Mononuclear cell (primary cell): ENCODE data around the gene OR1L6. TPM values are rescaled to one million over a fixed set of nuclear protein-coding genes. Genes with fewer than 3 reads are reported as not detected.

Experiments used
- H3K27me3 ChIP-seq: 2 replicates; pipeline ENCODE4 v1.6.0; 2011; ENCODE audit warnings: low read length, control low read depth; ENCODE audit not compliant: insufficient read depth
- H3K4me1 ChIP-seq: 2 replicates; pipeline ENCODE4 v1.5.1; 2011; ENCODE audit warnings: mild to moderate bottlenecking, low read length, control low read depth; ENCODE audit not compliant: insufficient read depth
- H3K4me3 ChIP-seq: 2 replicates; pipeline ENCODE4 v1.5.1; 2011; ENCODE audit warnings: mild to moderate bottlenecking, low read length, moderate library complexity
- H3K9me3 ChIP-seq: 2 replicates; pipeline ENCODE4 v1.5.1; 2011; ENCODE audit warnings: low read depth, mild to moderate bottlenecking, control low read depth, low read length
- total RNA-seq: library from RNA; depleted of rRNA; stranded (reverse); fragments of >200 nt; gene quantifications from one replicate; pipeline ENCODE4 v1.2.3, GENCODE V29; 2012

Gene OR1L6
- total RNA-seq: not detected

- Histone ChIP-seq H3K4me3 (no peak within 1 kb of the TSS), H3K27me3 (no peaks in the 10 kb centered on the region), H3K4me1 (no peaks in the 10 kb centered on the region), H3K9me3 (no peaks in the 10 kb centered on the region)
Observed at GRCh38 chr9:122742003-122742402, at the start of gene OR1L6. Gene OR1L6, plus strand, starts transcription at chr9:122742303. Its CDS starts 7,545 bp downstream, at chr9:122749848.

GRCh38 chr9:122695696-122696095 lies 46.4 kb upstream of the OR1L6 start:
- H3K4me1 ChIP-seq: no peaks in the 10 kb centered on the region
- peaks cover 5% of the 10 kb centered on the region for H3K9me3 ChIP-seq
- H3K27me3 ChIP-seq: no peaks in the 10 kb centered on the region
- H3K4me3 ChIP-seq: no peak overlapping the region

- Histone ChIP-seq H3K4me1 (no peaks in the 10 kb centered on the region), H3K4me3 (no peak overlapping the region)
Observed at GRCh38 chr9:122718038-122718437, 24.1 kb upstream of the OR1L6 start.

GRCh38 chr9:122719218-122719617 lies 22.9 kb upstream of the OR1L6 start:
- H3K4me1 ChIP-seq: no peaks in the 10 kb centered on the region
- no peak overlapping the region for H3K4me3 ChIP-seq
- H3K9me3 ChIP-seq: peaks cover under 1% of the 10 kb centered on the region
- H3K27me3 ChIP-seq: no peaks in the 10 kb centered on the region

More at GRCh38 chr9:122718038-122718437, 24.1 kb upstream of the OR1L6 start:
- Histone ChIP-seq H3K9me3 (no peaks in the 10 kb centered on the region), H3K27me3 (no peaks in the 10 kb centered on the region)

GRCh38 chr9:122723690-122724089 lies 18.4 kb upstream of the OR1L6 start, which contains the start of gene OR1L4:
Gene OR1L4, plus strand, starts transcription at chr9:122723990. Its CDS starts 0 bp downstream, at chr9:122723990.
- H3K9me3 ChIP-seq: peaks cover 33% of the 10 kb centered on the region
- no peaks in the 10 kb centered on the region for H3K27me3 ChIP-seq
- no peaks in the 10 kb centered on the region for H3K4me1 ChIP-seq
- no peak within 1 kb of the TSS for H3K4me3 ChIP-seq

- Histone ChIP-seq H3K4me1 (no peaks in the 10 kb centered on the region), H3K9me3 (peaks cover 12% of the 10 kb centered on the region), H3K27me3 (no peaks in the 10 kb centered on the region), H3K4me3 (no peak overlapping the region)
Observed at GRCh38 chr9:122754825-122755224, 12.7 kb downstream of the OR1L6 start.

- H3K9me3 ChIP-seq: no peaks in the 10 kb centered on the region
- no peak overlapping the region for H3K4me3 ChIP-seq
- H3K4me1 ChIP-seq: no peaks in the 10 kb centered on the region
- no peaks in the 10 kb centered on the region for H3K27me3 ChIP-seq
Observed at GRCh38 chr9:122767817-122768216, 25.7 kb downstream of the OR1L6 start.

- no peaks in the 10 kb centered on the region for H3K27me3 ChIP-seq
- H3K9me3 ChIP-seq: peaks cover 8% of the 10 kb centered on the region
- H3K4me3 ChIP-seq: no peak overlapping the region
- no peaks in the 10 kb centered on the region for H3K4me1 ChIP-seq
Observed at GRCh38 chr9:122777052-122777451, 34.9 kb downstream of the OR1L6 start.

GRCh38 chr9:122777935-122778627 lies 36.0 kb downstream of the OR1L6 start:
- H3K4me1 ChIP-seq: no peaks in the 10 kb centered on the region
- H3K4me3 ChIP-seq: no peak overlapping the region
- no peaks in the 10 kb centered on the region for H3K27me3 ChIP-seq
- peaks cover 7% of the 10 kb centered on the region for H3K9me3 ChIP-seq

- Histone ChIP-seq H3K4me3 (no peak overlapping the region), H3K9me3 (no peaks in the 10 kb centered on the region), H3K4me1 (no peaks in the 10 kb centered on the region), H3K27me3 (no peaks in the 10 kb centered on the region)
Observed at GRCh38 chr9:122779181-122779580, 37.1 kb downstream of the OR1L6 start.

- no peaks in the 10 kb centered on the region for H3K27me3 ChIP-seq
- no peaks in the 10 kb centered on the region for H3K9me3 ChIP-seq
- H3K4me3 ChIP-seq: no peak overlapping the region
- no peaks in the 10 kb centered on the region for H3K4me1 ChIP-seq
Observed at GRCh38 chr9:122780026-122780425, 37.9 kb downstream of the OR1L6 start.

- no peaks in the 10 kb centered on the region for H3K9me3 ChIP-seq
- H3K4me1 ChIP-seq: no peaks in the 10 kb centered on the region
- H3K4me3 ChIP-seq: no peak overlapping the region
- no peaks in the 10 kb centered on the region for H3K27me3 ChIP-seq
Observed at GRCh38 chr9:122781671-122782070, 39.6 kb downstream of the OR1L6 start.

- H3K4me3 ChIP-seq: no peak overlapping the region
- no peaks in the 10 kb centered on the region for H3K27me3 ChIP-seq
- no peaks in the 10 kb centered on the region for H3K4me1 ChIP-seq
- H3K9me3 ChIP-seq: no peaks in the 10 kb centered on the region
Observed at GRCh38 chr9:122785269-122785668, 43.2 kb downstream of the OR1L6 start.

GRCh38 chr9:122786338-122786737 lies 44.2 kb downstream of the OR1L6 start:
- Histone ChIP-seq H3K4me3 (no peak overlapping the region), H3K27me3 (no peaks in the 10 kb centered on the region), H3K9me3 (no peaks in the 10 kb centered on the region), H3K4me1 (no peaks in the 10 kb centered on the region)

- Histone ChIP-seq H3K9me3 (no peaks in the 10 kb centered on the region), H3K4me3 (no peak within 1 kb of the TSS), H3K4me1 (no peaks in the 10 kb centered on the region), H3K27me3 (no peaks in the 10 kb centered on the region)
Observed at GRCh38 chr9:122788831-122789230, 46.7 kb downstream of the OR1L6 start, which contains the start of gene OR5C1. Gene OR5C1, plus strand, starts transcription at chr9:122788933. Its CDS starts 0 bp downstream, at chr9:122788933.
